SK-N-SH treated with all-trans-retinoic acid at 6 μM for 48 hours (cell line): ENCODE data around the gene BPIFB4.
"Not testable (repeated sequence)": the region's sequence is repeated elsewhere in the genome, so short reads cannot be mapped to it uniquely, and the experiment has no call there.

Source experiments
- ATAC-seq: fragments of 200-7000 bp; cut with Tn5 transposase; 3 replicates; pipeline ENCODE4 v1.9.1; 2020; ENCODE audit warnings: mild to moderate bottlenecking, moderate library complexity
- ARNTL ChIP-seq: fragments of 450-650 bp; formaldehyde crosslinking; IDR thresholded peaks from 2 replicates; pipeline ENCODE4 v1.5.0; 2020; ENCODE audit warnings: low read depth, mild to moderate bottlenecking, moderate library complexity, borderline replicate concordance
- BACH2 ChIP-seq: fragments of 250-450 bp; sonication (Bioruptor Pico); IDR thresholded peaks from 2 replicates; pipeline ENCODE4 v1.9.0; 2021; ENCODE audit warnings: mild to moderate bottlenecking, borderline replicate concordance
- CSDC2 ChIP-seq: fragments of 250-450 bp; sonication (Bioruptor Pico); IDR thresholded peaks from 2 replicates; pipeline ENCODE4 v1.5.0; 2020; ENCODE audit warnings: mild to moderate bottlenecking, moderate library complexity
- CSRNP3 ChIP-seq: fragments of 250-450 bp; sonication (Bioruptor Pico); IDR thresholded peaks from 2 replicates; pipeline ENCODE4 v1.5.1; 2021; ENCODE audit warnings: mild to moderate bottlenecking, moderate library complexity
- ESRRG ChIP-seq: fragments of 250-450 bp; sonication (Bioruptor Pico); IDR thresholded peaks from 2 replicates; pipeline ENCODE4 v1.6.1; 2021; ENCODE audit warnings: mild to moderate bottlenecking
- ISL1 ChIP-seq: fragments of 250-450 bp; sonication (Bioruptor Pico); IDR thresholded peaks from 2 replicates; pipeline ENCODE4 v2.1.2; 2022; ENCODE audit warnings: mild to moderate bottlenecking, moderate library complexity
- PATZ1 ChIP-seq: fragments of 250-450 bp; sonication (Bioruptor Pico); IDR thresholded peaks from 2 replicates; pipeline ENCODE4 v1.8.0; 2020; ENCODE audit warnings: mild to moderate bottlenecking, moderate library complexity, borderline replicate concordance
- POU6F1 ChIP-seq: fragments of 250-450 bp; sonication (Bioruptor Pico); IDR thresholded peaks from 2 replicates; pipeline ENCODE4 v1.8.0; 2021; ENCODE audit warnings: low read depth, mild to moderate bottlenecking, moderate library complexity, borderline replicate concordance
- RARB ChIP-seq: fragments of 250-450 bp; sonication (Bioruptor Pico); IDR thresholded peaks from 2 replicates; pipeline ENCODE4 v1.8.0; 2021; ENCODE audit warnings: mild to moderate bottlenecking, moderate library complexity
- SNAI2 ChIP-seq: fragments of 250-450 bp; sonication (Bioruptor Pico); IDR thresholded peaks from 2 replicates; pipeline ENCODE4 v1.5.0; 2020; ENCODE audit warnings: mild to moderate bottlenecking, moderate library complexity
- TOX ChIP-seq: fragments of 250-450 bp; sonication (Bioruptor Pico); IDR thresholded peaks from 2 replicates; pipeline ENCODE4 v1.8.0; 2021; ENCODE audit warnings: mild to moderate bottlenecking, moderate library complexity, borderline replicate concordance
- TSHZ2 ChIP-seq: fragments of 250-450 bp; sonication (Bioruptor Pico); IDR thresholded peaks from 2 replicates; pipeline ENCODE4 v1.5.0; 2020; ENCODE audit warnings: mild to moderate bottlenecking, moderate library complexity
- ZC3H10 ChIP-seq: fragments of 250-450 bp; sonication (Bioruptor Pico); IDR thresholded peaks from 2 replicates; pipeline ENCODE4 v1.5.1; 2021; ENCODE audit warnings: mild to moderate bottlenecking, moderate library complexity
- ZFP3 ChIP-seq: fragments of 250-450 bp; sonication (Bioruptor Pico); IDR thresholded peaks from 2 replicates; pipeline ENCODE4 v1.5.0; 2020; ENCODE audit warnings: mild to moderate bottlenecking, moderate library complexity
- ZFP30 ChIP-seq: fragments of 450-650 bp; formaldehyde crosslinking; IDR thresholded peaks from 2 replicates; pipeline ENCODE4 v1.5.0; 2022; ENCODE audit warnings: mild to moderate bottlenecking, moderate library complexity
- ZNF565 ChIP-seq: fragments of 450-650 bp; formaldehyde crosslinking; conservative IDR thresholded peaks from 2 replicates; pipeline ENCODE4 v1.5.0; 2020; ENCODE audit warnings: low read depth, mild to moderate bottlenecking, moderate library complexity
- ZNF70 ChIP-seq: fragments of 450-650 bp; formaldehyde crosslinking; IDR thresholded peaks from 2 replicates; pipeline ENCODE4 v1.5.0; 2020; ENCODE audit warnings: mild to moderate bottlenecking, moderate library complexity

BPIFB4 gene

GRCh38 chr20:33038243-33038642 lies 41.2 kb upstream of the BPIFB4 start:
- ATAC-seq, result no peak

GRCh38 chr20:33042430-33042829 lies 37.0 kb upstream of the BPIFB4 start:
- ATAC-seq, result no peak
- TF ChIP-seq TOX (no peak), ZNF565 (no peak), ARNTL (CRISPR knock-in tag) (no peak), ZFP30 (CRISPR knock-in tag) (no peak), ZNF70 (no peak), CSRNP3 (CRISPR knock-in tag) (no peak), PATZ1 (no peak)

More at GRCh38 chr20:33038243-33038642, 41.2 kb upstream of the BPIFB4 start:
- TF ChIP-seq ISL1 (CRISPR knock-in tag) (no peak), ZFP3 (CRISPR knock-in tag) (no peak), SNAI2 (CRISPR knock-in tag) (no peak), RARB (CRISPR knock-in tag) (no peak), ZFP30 (CRISPR knock-in tag) (no peak), POU6F1 (CRISPR knock-in tag) (no peak)
- TF ChIP-seq, all 23 proteins: peak for 0

- ATAC-seq, result no peak
- TF ChIP-seq ARNTL (CRISPR knock-in tag), result no peak
- TF ChIP-seq ZNF70, result no peak
Measured at GRCh38 chr20:33042983-33043730, 36.3 kb upstream of the BPIFB4 start.

GRCh38 chr20:33043731-33044181 lies 35.7 kb upstream of the BPIFB4 start:
- TF ChIP-seq ZC3H10 (CRISPR knock-in tag) (no peak), POU6F1 (CRISPR knock-in tag) (no peak), BACH2 (CRISPR knock-in tag) (no peak), ESRRG (CRISPR knock-in tag) (no peak), ZNF70 (no peak), ISL1 (CRISPR knock-in tag) (no peak), ZNF565 (no peak), PATZ1 (no peak), CSRNP3 (CRISPR knock-in tag) (no peak), ARNTL (CRISPR knock-in tag) (no peak), CSDC2 (CRISPR knock-in tag) (no peak), RARB (CRISPR knock-in tag) (no peak), TSHZ2 (no peak)
- no peak for ATAC-seq

- not testable (repeated sequence) for ATAC-seq
Measured at GRCh38 chr20:33045129-33045721, 34.2 kb upstream of the BPIFB4 start.
